HG03439 (cell line): ENCODE measurements around the gene HAVCR2.
"Not testable (repeated sequence)": the region's sequence is repeated elsewhere in the genome, so short reads cannot be mapped to it uniquely, and the experiment has no call there.

ENCODE experiments used
- ATAC-seq: cut with Tn5 transposase; IDR thresholded peaks from one replicate; pipeline ENCODE4 v1.9.1; 2021; ENCODE audit warnings: mild to moderate bottlenecking, moderate library complexity; ENCODE audit not compliant: unreplicated experiment

The HAVCR2 gene

GRCh38 chr5:157100140-157100679, 8.6 kb downstream of the HAVCR2 start:
- no peak for ATAC-seq

- ATAC-seq: peak; percentile 54
Measured at GRCh38 chr5:157088342-157088990, 20.4 kb downstream of the HAVCR2 start.

- no peak for ATAC-seq
Measured at GRCh38 chr5:157086751-157087359, 22.0 kb downstream of the HAVCR2 start.

- no peak for ATAC-seq
Measured at GRCh38 chr5:157085930-157086329, 22.9 kb downstream of the HAVCR2 start.

GRCh38 chr5:157080286-157080685, 28.6 kb downstream of the HAVCR2 start:
- no peak for ATAC-seq

- no peak for ATAC-seq
Measured at GRCh38 chr5:157076558-157076957, 32.3 kb downstream of the HAVCR2 start.

- ATAC-seq: no peak
Measured at GRCh38 chr5:157072508-157072907, 36.3 kb downstream of the HAVCR2 start.

- ATAC-seq: no peak
Measured at GRCh38 chr5:157069949-157070348, 38.9 kb downstream of the HAVCR2 start.

- no peak for ATAC-seq
Measured at GRCh38 chr5:157068785-157069184, 40.1 kb downstream of the HAVCR2 start.

- no peak for ATAC-seq
Measured at GRCh38 chr5:157068339-157068738, 40.5 kb downstream of the HAVCR2 start.

GRCh38 chr5:157067005-157067404, 41.8 kb downstream of the HAVCR2 start:
- ATAC-seq: no peak

- no peak for ATAC-seq
Measured at GRCh38 chr5:157066080-157066479, 42.8 kb downstream of the HAVCR2 start.

GRCh38 chr5:157063776-157064430, 44.9 kb downstream of the HAVCR2 start:
- no peak for ATAC-seq

GRCh38 chr5:157059891-157060290, 49.0 kb downstream of the HAVCR2 start:
- no peak for ATAC-seq

- ATAC-seq: no peak
Measured at GRCh38 chr5:157059093-157059539, 49.7 kb downstream of the HAVCR2 start, which contains the start of gene HAVCR1. TSS of gene HAVCR1 (minus strand) at chr5:157059116. CDS start at chr5:157057943, 1,173 bp downstream.

- no peak for ATAC-seq
Measured at GRCh38 chr5:157057459-157058370, 51.1 kb downstream of the HAVCR2 start.

GRCh38 chr5:157056848-157057247, 52.0 kb downstream of the HAVCR2 start:
- ATAC-seq: not testable (repeated sequence)

- ATAC-seq: no peak
Measured at GRCh38 chr5:157051604-157052245, 57.1 kb downstream of the HAVCR2 start.

GRCh38 chr5:157050050-157050449, 58.8 kb downstream of the HAVCR2 start:
- ATAC-seq: no peak

GRCh38 chr5:157049605-157050004, 59.2 kb downstream of the HAVCR2 start:
- no peak for ATAC-seq
